ENCODE measurements around the gene IRF4.

The IRF4 gene

GRCh38 chr6:429515-430121 is 38.1 kb downstream of the IRF4 start:
- no peak for TF ChIP-seq CTCF (IDR thresholded peaks at IDR 0.05; ENCODE audit: low read depth, low read length)
- DNase-seq (ENCODE audit: extremely low read depth, low read depth) = no peak

GRCh38 chr6:431504-431903 is 40.0 kb downstream of the IRF4 start:
- TF ChIP-seq CTCF (IDR thresholded peaks at IDR 0.05; ENCODE audit: low read depth, low read length) = no peak
- DNase-seq (ENCODE audit: extremely low read depth, low read depth) = no peak

- TF ChIP-seq CTCF (IDR thresholded peaks at IDR 0.05; ENCODE audit: low read depth, low read length) = no peak
- DNase-seq (ENCODE audit: extremely low read depth, low read depth) = no peak
Observed at GRCh38 chr6:431986-432385, 40.4 kb downstream of the IRF4 start.

GRCh38 chr6:434051-434705 is 42.6 kb downstream of the IRF4 start:
- DNase-seq (ENCODE audit: extremely low read depth, low read depth) = no peak
- no peak for TF ChIP-seq CTCF (IDR thresholded peaks at IDR 0.05; ENCODE audit: low read depth, low read length)

GRCh38 chr6:435441-436307 is 44.1 kb downstream of the IRF4 start:
- DNase-seq (ENCODE audit: extremely low read depth, low read depth) = no peak
- no peak for TF ChIP-seq CTCF (IDR thresholded peaks at IDR 0.05; ENCODE audit: low read depth, low read length)

GRCh38 chr6:436308-437036 is 44.9 kb downstream of the IRF4 start:
- peak; percentile 81 for DNase-seq (ENCODE audit: extremely low read depth, low read depth)
- TF ChIP-seq CTCF (IDR thresholded peaks at IDR 0.05; ENCODE audit: low read depth, low read length) = no peak
